22Rv1 (cell line): ENCODE measurements around the gene PRKAA2.

Experiments used
- ZFX ChIP-seq: fragments of 450-650 bp; IDR thresholded peaks from 2 replicates; pipeline ENCODE4 v1.6.1; 2017; ENCODE audit warnings: antibody characterized with exemption, borderline replicate concordance
- TF ChIP-seq, protein P1 (sequence below): fragments of 450-650 bp; IDR thresholded peaks from 2 replicates; pipeline ENCODE4 v1.5.1; 2017; ENCODE audit warnings: mild to moderate bottlenecking

DNA sequence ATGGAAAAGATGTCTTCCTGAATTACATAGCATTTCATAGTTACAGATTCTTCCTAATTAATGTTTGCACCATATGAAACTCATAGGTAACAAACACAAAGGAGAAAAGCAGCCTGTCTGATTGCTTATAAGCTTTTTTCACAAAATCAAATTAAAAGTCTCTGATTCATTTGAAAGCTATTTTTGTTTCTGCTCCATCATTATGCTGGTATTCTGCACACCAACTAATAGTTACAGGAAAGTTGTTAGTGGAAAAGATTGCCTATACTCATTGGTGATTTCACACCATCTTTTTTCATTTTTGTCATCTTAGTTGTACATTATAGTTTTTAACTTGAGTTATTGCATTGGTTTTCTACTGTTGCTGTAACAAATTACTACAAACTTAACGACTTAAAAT lies 70.0 kb downstream of the PRKAA2 start:
- TF ChIP-seq, protein P1, sequence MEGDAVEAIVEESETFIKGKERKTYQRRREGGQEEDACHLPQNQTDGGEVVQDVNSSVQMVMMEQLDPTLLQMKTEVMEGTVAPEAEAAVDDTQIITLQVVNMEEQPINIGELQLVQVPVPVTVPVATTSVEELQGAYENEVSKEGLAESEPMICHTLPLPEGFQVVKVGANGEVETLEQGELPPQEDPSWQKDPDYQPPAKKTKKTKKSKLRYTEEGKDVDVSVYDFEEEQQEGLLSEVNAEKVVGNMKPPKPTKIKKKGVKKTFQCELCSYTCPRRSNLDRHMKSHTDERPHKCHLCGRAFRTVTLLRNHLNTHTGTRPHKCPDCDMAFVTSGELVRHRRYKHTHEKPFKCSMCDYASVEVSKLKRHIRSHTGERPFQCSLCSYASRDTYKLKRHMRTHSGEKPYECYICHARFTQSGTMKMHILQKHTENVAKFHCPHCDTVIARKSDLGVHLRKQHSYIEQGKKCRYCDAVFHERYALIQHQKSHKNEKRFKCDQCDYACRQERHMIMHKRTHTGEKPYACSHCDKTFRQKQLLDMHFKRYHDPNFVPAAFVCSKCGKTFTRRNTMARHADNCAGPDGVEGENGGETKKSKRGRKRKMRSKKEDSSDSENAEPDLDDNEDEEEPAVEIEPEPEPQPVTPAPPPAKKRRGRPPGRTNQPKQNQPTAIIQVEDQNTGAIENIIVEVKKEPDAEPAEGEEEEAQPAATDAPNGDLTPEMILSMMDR, result no peak
- no peak for TF ChIP-seq ZFX
